ENCODE measurements around the gene WNT5A. TPM values are rescaled to one million over a fixed set of nuclear protein-coding genes. Genes with fewer than 3 reads are reported as not detected.

Gene WNT5A
- total and polyA plus RNA-seq, 2 donors (not counting 1 experiment from before 2014, with no cell fraction given): not detected

GRCh38 chr3:55498520-55498919, 11.4 kb upstream of the WNT5A start:
- Histone ChIP-seq H2AFZ (ENCODE audit: insufficient read depth, low read depth, low read length, poor library complexity, severe bottlenecking) (no peak overlapping the region), H3K36me3 (replicated peaks in 1 of 2; ENCODE audit: control extremely low read depth in 1 of 2, control insufficient read depth in 1 of 2, extremely low read depth in 1 of 2, insufficient read depth in 2 of 2, low read length in 1 of 2) (no peaks in the 10 kb centered on the region), H4K20me1 (ENCODE audit: control insufficient read depth, insufficient read depth, low read length, poor library complexity, severe bottlenecking) (no peaks in the 10 kb centered on the region), H3K9me3 (ENCODE audit: control extremely low read depth in 1 of 3, control insufficient read depth in 2 of 3, insufficient read depth in 1 of 3, low read length in 2 of 3) (no peaks in the 10 kb centered on the region), H3K27ac (ENCODE audit: low read length in 2 of 2) (no peak overlapping the region), H3K4me2 (replicated peaks; ENCODE audit: low read depth, low read length, poor library complexity, severe bottlenecking) (no peak overlapping the region), H3K9ac (ENCODE audit: low read length) (no peak overlapping the region), H3K4me3 (ENCODE audit: control extremely low read depth in 1 of 5, extremely low read depth in 1 of 5, insufficient read depth in 1 of 5, low read depth in 2 of 5, low read length in 4 of 5) (no peak overlapping the region), H3K27me3 (replicated peaks in 1 of 4; ENCODE audit: control extremely low read depth in 1 of 4, control insufficient read depth in 3 of 4, insufficient read depth in 4 of 4, low read length in 3 of 4) (peaks cover 0 to 5% (median 0%) of the 10 kb centered on the region in 4 experiments), H3K79me2 (ENCODE audit: control insufficient read depth, insufficient read depth, low read length) (no peaks in the 10 kb centered on the region), H3K4me1 (ENCODE audit: control insufficient read depth in 2 of 2, insufficient read depth in 2 of 2, low read length in 2 of 2) (no peaks in the 10 kb centered on the region)
- Mint-ChIP-seq H3K4me1 (no peaks in the 10 kb centered on the region), H3K27me3 (peaks cover 10% of the 10 kb centered on the region), H3K9me3 (ENCODE audit: insufficient read depth) (peaks cover 2% of the 10 kb centered on the region), H3K4me3 (no peak overlapping the region), H3K27ac (no peak overlapping the region)
- CTCF ChIA-PET: no interaction called here
- POLR2A ChIA-PET: no interaction called here
- intact Hi-C loops (cut with micrococcal nuclease): no loop called here
- TF ChIP-seq EZH2 (IDR thresholded peaks at IDR 0.05; ENCODE audit: borderline replicate concordance, insufficient read depth, low read depth, low read length, poor library complexity, severe bottlenecking): no peak
- TF ChIP-seq CTCF (IDR thresholded peaks at IDR 0.05): no peak
- no peak for ATAC-seq (ENCODE audit: low read depth)
- DNase-seq: no peak
- no CpG with 5 or more reads among the region's 4 CpGs for WGBS (ENCODE audit: insufficient coverage)

DNA sequence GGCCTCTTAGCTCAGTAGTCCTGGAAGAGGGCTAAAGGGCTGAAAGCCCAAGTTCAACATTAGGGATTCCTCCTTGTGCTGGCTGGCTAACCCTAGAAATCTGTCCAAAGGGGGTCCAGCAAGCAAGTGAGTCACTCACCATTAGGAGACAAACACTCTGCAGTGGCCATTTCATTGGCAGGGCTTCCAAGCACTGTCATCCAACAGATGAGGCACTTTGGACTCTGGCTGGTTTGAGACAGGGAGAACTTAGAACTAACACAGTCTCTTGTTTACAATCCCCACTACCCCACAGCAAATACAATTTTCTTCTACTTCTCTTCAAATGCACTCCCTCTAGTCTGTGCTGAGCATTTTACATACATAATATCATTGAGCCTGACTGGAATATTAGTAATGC, 10.1 kb upstream of the WNT5A start:
- H2AFZ ChIP-seq (ENCODE audit: insufficient read depth, low read depth, low read length, poor library complexity, severe bottlenecking): no peak overlapping the region
- no peak for ATAC-seq (ENCODE audit: low read depth)
- intact Hi-C loops (cut with micrococcal nuclease): no loop called here
- H3K4me2 ChIP-seq (replicated peaks; ENCODE audit: low read depth, low read length, poor library complexity, severe bottlenecking): no peak overlapping the region
- Mint-ChIP-seq H3K4me3 (no peak overlapping the region), H3K9me3 (ENCODE audit: insufficient read depth) (peaks cover 2% of the 10 kb centered on the region), H3K27ac (no peak overlapping the region), H3K27me3 (peaks cover 20% of the 10 kb centered on the region), H3K4me1 (no peaks in the 10 kb centered on the region)
- H3K4me3 ChIP-seq (ENCODE audit: control extremely low read depth in 1 of 5, extremely low read depth in 1 of 5, insufficient read depth in 1 of 5, low read depth in 2 of 5, low read length in 4 of 5): no peak overlapping the region
- H3K27ac ChIP-seq (ENCODE audit: low read length in 2 of 2): no peak overlapping the region
- H3K9ac ChIP-seq (ENCODE audit: low read length): no peak overlapping the region
- H3K79me2 ChIP-seq (ENCODE audit: control insufficient read depth, insufficient read depth, low read length): no peaks in the 10 kb centered on the region
- no peaks in the 10 kb centered on the region for H3K9me3 ChIP-seq (ENCODE audit: control extremely low read depth in 1 of 3, control insufficient read depth in 2 of 3, insufficient read depth in 1 of 3, low read length in 2 of 3)
- H3K4me1 ChIP-seq (ENCODE audit: control insufficient read depth in 2 of 2, insufficient read depth in 2 of 2, low read length in 2 of 2): no peaks in the 10 kb centered on the region
- TF ChIP-seq EZH2 (IDR thresholded peaks at IDR 0.05; ENCODE audit: borderline replicate concordance, insufficient read depth, low read depth, low read length, poor library complexity, severe bottlenecking) (no peak), CTCF (IDR thresholded peaks at IDR 0.05) (no peak)
- CTCF ChIA-PET: no interaction called here
- H3K27me3 ChIP-seq (replicated peaks in 1 of 4; ENCODE audit: control extremely low read depth in 1 of 4, control insufficient read depth in 3 of 4, insufficient read depth in 4 of 4, low read length in 3 of 4): peaks cover 0 to 5% (median 0%) of the 10 kb centered on the region in 4 experiments
- POLR2A ChIA-PET: no interaction called here
- no peaks in the 10 kb centered on the region for H3K36me3 ChIP-seq (replicated peaks in 1 of 2; ENCODE audit: control extremely low read depth in 1 of 2, control insufficient read depth in 1 of 2, extremely low read depth in 1 of 2, insufficient read depth in 2 of 2, low read length in 1 of 2)
- H4K20me1 ChIP-seq (ENCODE audit: control insufficient read depth, insufficient read depth, low read length, poor library complexity, severe bottlenecking): no peaks in the 10 kb centered on the region
- no peak for DNase-seq
